IMR-90 (cell line): ENCODE measurements around the gene G6PC2. TPM values are rescaled to one million over a fixed set of nuclear protein-coding genes. Genes with fewer than 3 reads are reported as not detected.

Source experiments
- ATAC-seq: fragments of 200-7000 bp; cut with Tn5 transposase; 2 replicates; pipeline ENCODE4 v1.9.1; 2020; ENCODE audit warnings: low read depth, mild to moderate bottlenecking, moderate library complexity
- BruUV-seq: library from RNA; stranded (reverse); fragments of 400-500 nt; replicated peaks from 2 replicates; lab custom pipeline; 2021; lab: Mats Ljungman, UMichigan
- CTCF ChIA-PET: fragments of 300-600 bp; formaldehyde crosslinking; extraction: SDS; loops from one replicate; lab custom pipeline; 2021; ENCODE audit warnings: antibody characterized with exemption; lab: Yijun Ruan, JAX
- POLR2A ChIA-PET: fragments of 300-600 bp; sonication (Branson Sonifier 250); formaldehyde crosslinking; loops from one replicate; lab custom pipeline; 2022; ENCODE audit warnings: antibody characterized with exemption; ENCODE audit not compliant: unreplicated experiment; lab: Charles Lee
- DNase-seq: peaks from one replicate; pipeline ENCODE4 v3.0.0; 2013
- H2AFZ ChIP-seq: replicated peaks from 2 replicates; pipeline ENCODE3; 2013; ENCODE audit warnings: low read length, mild to moderate bottlenecking; ENCODE audit not compliant: poor library complexity
- H2AK5ac ChIP-seq: 2 replicates; pipeline ENCODE4 v1.6.1; 2013; ENCODE audit warnings: low read depth, low read length, inconsistent platforms
- H2AK9ac ChIP-seq: replicated peaks from 2 replicates; pipeline ENCODE3; 2013; ENCODE audit warnings: mild to moderate bottlenecking, low read depth, low read length, moderate library complexity; ENCODE audit not compliant: poor library complexity
- H2BK120ac ChIP-seq: 2 replicates; pipeline ENCODE4 v1.6.1; 2013; ENCODE audit warnings: low read depth, low read length, inconsistent platforms
- H2BK15ac ChIP-seq: 3 replicates; pipeline ENCODE4 v1.6.1; 2013; ENCODE audit warnings: low read depth, low read length, inconsistent platforms
- H2BK20ac ChIP-seq: 2 replicates; pipeline ENCODE4 v1.6.1; 2013; ENCODE audit warnings: low read depth, mild to moderate bottlenecking, inconsistent platforms, low read length, moderate library complexity
- H2BK5ac ChIP-seq: 2 replicates; pipeline ENCODE4 v1.6.1; 2013; ENCODE audit warnings: mild to moderate bottlenecking, low read depth, low read length, inconsistent platforms; ENCODE audit not compliant: poor library complexity, severe bottlenecking
- H3K14ac ChIP-seq: replicated peaks from 2 replicates; pipeline ENCODE4 v1.6.1; 2013; ENCODE audit warnings: low read depth, low read length, inconsistent platforms
- H3K18ac ChIP-seq: 2 replicates; pipeline ENCODE4 v1.6.1; 2013; ENCODE audit warnings: low read depth, low read length, control low read depth
- H3K23ac ChIP-seq: 2 replicates; pipeline ENCODE4 v1.6.1; 2013; ENCODE audit warnings: low read depth, low read length, inconsistent platforms
- H3K27ac ChIP-seq: 2 replicates; pipeline ENCODE4 v1.5.1; 2013; ENCODE audit warnings: mild to moderate bottlenecking, control low read depth, low read length; ENCODE audit not compliant: insufficient read depth
- H3K27me3 ChIP-seq: 2 replicates; pipeline ENCODE4 v1.6.1; 2013; ENCODE audit warnings: low read length; ENCODE audit not compliant: control insufficient read depth, insufficient read depth
- H3K36me3 ChIP-seq: 2 replicates; pipeline ENCODE4 v1.6.1; 2013; ENCODE audit warnings: low read length, mixed read lengths; ENCODE audit not compliant: control insufficient read depth, insufficient read depth
- H3K4ac ChIP-seq: 2 replicates; pipeline ENCODE4 v1.6.1; 2013; ENCODE audit warnings: low read depth, low read length, inconsistent platforms
- H3K4me1 ChIP-seq: 2 replicates; pipeline ENCODE4 v1.6.1; 2013; ENCODE audit warnings: low read length, mixed read lengths; ENCODE audit not compliant: control insufficient read depth, insufficient read depth
- H3K4me2 ChIP-seq: 2 replicates; pipeline ENCODE4 v1.6.1; 2013; ENCODE audit warnings: low read depth, mild to moderate bottlenecking, control low read depth, low read length, moderate library complexity
- H3K4me3 ChIP-seq: 2 replicates; pipeline ENCODE4 v1.5.1; 2013; ENCODE audit warnings: low read depth, mild to moderate bottlenecking, control low read depth, low read length, moderate library complexity; ENCODE audit not compliant: insufficient read depth
- H3K56ac ChIP-seq: 2 replicates; pipeline ENCODE4 v1.6.1; 2013; ENCODE audit warnings: low read length, inconsistent platforms; ENCODE audit not compliant: insufficient read depth; ENCODE audit errors: extremely low read depth
- H3K79me1 ChIP-seq, 2 experiments: 2 replicates each; pipeline ENCODE4 v1.6.1; 2013; ENCODE audit warnings: low read length in 2 of 2, inconsistent platforms in 1 of 2, low read depth in 1 of 2
- H3K9ac ChIP-seq: 2 replicates; pipeline ENCODE4 v1.6.1; 2013; ENCODE audit warnings: low read depth, low read length, control low read depth
- H3K9me1 ChIP-seq: 2 replicates; pipeline ENCODE4 v1.6.1; 2013; ENCODE audit warnings: low read length, inconsistent platforms; ENCODE audit not compliant: insufficient read depth
- H3K9me3 ChIP-seq: 2 replicates; pipeline ENCODE4 v1.6.1; 2013; ENCODE audit warnings: low read length; ENCODE audit not compliant: control insufficient read depth, insufficient read depth
- H4K20me1 ChIP-seq: 2 replicates; pipeline ENCODE4 v1.6.1; 2013; ENCODE audit warnings: low read length, inconsistent platforms; ENCODE audit not compliant: insufficient read depth
- H4K5ac ChIP-seq: 2 replicates; pipeline ENCODE4 v1.6.1; 2013; ENCODE audit warnings: mild to moderate bottlenecking, low read depth, low read length, control low read depth
- H4K8ac ChIP-seq, 2 experiments: 2 replicates each; pipeline ENCODE4 v1.6.1; 2013; ENCODE audit warnings: low read depth in 2 of 2, low read length in 2 of 2, control low read depth in 1 of 2, inconsistent platforms in 1 of 2
- H4K91ac ChIP-seq: 2 replicates; pipeline ENCODE4 v1.6.1; 2013; ENCODE audit warnings: low read depth, low read length, inconsistent platforms; ENCODE audit not compliant: insufficient read depth
- BHLHE40 ChIP-seq: fragments of 150-350 bp; IDR thresholded peaks from 2 replicates; pipeline ENCODE4 v1.6.1; 2016; ENCODE audit warnings: mild to moderate bottlenecking, low read depth, low read length
- CEBPB ChIP-seq: IDR thresholded peaks from 2 replicates; pipeline ENCODE4 v1.6.1; 2012; ENCODE audit warnings: low read depth, low read length, improper control_type of control experiment
- CHD1 ChIP-seq: IDR thresholded peaks from 2 replicates; pipeline ENCODE4 v1.6.1; 2012; ENCODE audit warnings: low read depth, low read length, improper control_type of control experiment
- ELK1 ChIP-seq: fragments of 150-350 bp; IDR thresholded peaks from 2 replicates; pipeline ENCODE4 v1.6.1; 2016; ENCODE audit warnings: low read depth, mild to moderate bottlenecking, low read length, moderate library complexity, borderline replicate concordance
- MAFK ChIP-seq: IDR thresholded peaks from 2 replicates; pipeline ENCODE4 v1.6.1; 2012; ENCODE audit warnings: low read depth, low read length, improper control_type of control experiment
- MAZ ChIP-seq: IDR thresholded peaks from 2 replicates; pipeline ENCODE4 v1.6.1; 2012; ENCODE audit warnings: low read depth, mild to moderate bottlenecking, low read length, improper control_type of control experiment, moderate library complexity, borderline replicate concordance
- MXI1 ChIP-seq: IDR thresholded peaks from 2 replicates; pipeline ENCODE4 v1.6.1; 2012; ENCODE audit warnings: low read depth, mild to moderate bottlenecking, low read length, moderate library complexity, borderline replicate concordance
- NFE2L2 ChIP-seq: fragments of 150-350 bp; IDR thresholded peaks from 2 replicates; pipeline ENCODE4 v1.6.1; 2016; ENCODE audit warnings: low read depth, mild to moderate bottlenecking, low read length
- POLR2A ChIP-seq: IDR thresholded peaks from 2 replicates; pipeline ENCODE4 v1.6.1; 2012; ENCODE audit warnings: mild to moderate bottlenecking, low read depth, low read length
- RAD21 ChIP-seq: IDR thresholded peaks from 2 replicates; pipeline ENCODE4 v1.6.1; 2012; ENCODE audit warnings: low read length, improper control_type of control experiment
- RCOR1 ChIP-seq: IDR thresholded peaks from 2 replicates; pipeline ENCODE4 v1.6.1; 2012; ENCODE audit warnings: mild to moderate bottlenecking, low read length, improper control_type of control experiment; ENCODE audit not compliant: insufficient replicate concordance
- RFX5 ChIP-seq: IDR thresholded peaks from 2 replicates; pipeline ENCODE4 v1.8.0; 2012; ENCODE audit warnings: low read depth, mild to moderate bottlenecking, low read length, moderate library complexity
- SMC3 ChIP-seq: fragments of 150-350 bp; IDR thresholded peaks from 2 replicates; pipeline ENCODE4 v1.6.1; 2016; ENCODE audit warnings: low read depth, mild to moderate bottlenecking, antibody characterized with exemption, low read length, moderate library complexity
- USF2 ChIP-seq: fragments of 150-350 bp; IDR thresholded peaks from 2 replicates; pipeline ENCODE4 v1.6.1; 2017; ENCODE audit warnings: mild to moderate bottlenecking, antibody characterized with exemption, low read length, low read depth
- WGBS, 2 experiments: methylation state at CpG; one replicate each; pipeline versions ENCODE4 v1.1.5 to v1.1.7; 2013; ENCODE audit warnings: missing lambda C conversion rate in 2 of 2; ENCODE audit not compliant: insufficient read length in 1 of 2; ENCODE audit errors: extremely low coverage in 2 of 2; 5-methylcytosine and 5-hydroxymethylcytosine counted together
- dilution Hi-C: fragments of 300-500 bp; cut with HindIII; formaldehyde crosslinking; loops from one replicate; pipeline ENCODE4 v1.14.3; 2018; ENCODE audit warnings: low sequenced_read_pairs; ENCODE audit not compliant: unreplicated experiment
- in situ Hi-C: fragments of 300-500 bp; cut with MboI; formaldehyde crosslinking; loops from 3 replicates; pipeline ENCODE4 v1.14.3; 2019; ENCODE audit warnings: low sequenced_read_pairs, inconsistent platforms, mixed read lengths
- intact Hi-C: fragments of 100-400 bp; cut with micrococcal nuclease; formaldehyde crosslinking; loops from 2 replicates; pipeline ENCODE4 v1.10.0; 2022
- polyA plus RNA-seq, 3 experiments: library from polyadenylated mRNA; depleted of rRNA; stranded (reverse); fragments of >200 nt; gene quantifications; 2 replicates each; pipeline ENCODE4 v1.2.3, GENCODE V29; 2012; ENCODE audit warnings: low replicate concordance in 1 of 3
- total RNA-seq: library from RNA; depleted of rRNA; stranded (reverse); fragments of >200 nt; gene quantifications from 2 replicates; pipeline ENCODE4 v1.2.3, GENCODE V29; 2012

G6PC2 gene
- total and polyA plus RNA-seq, 2 of the 4 experiments (the other 2 are of a cell fraction): not detected

GRCh38 chr2:168889635-168890005, 11.5 kb upstream of the G6PC2 start:
- H2BK120ac ChIP-seq: no peak overlapping the region
- H3K4me2 ChIP-seq: peak overlapping the region; percentile 78
- H3K14ac ChIP-seq: no peak overlapping the region
- ChIA-PET POLR2A (no interaction called here), CTCF (no interaction called here)
- peak overlapping the region; percentile 94 for H2AK9ac ChIP-seq
- peaks cover 3% of the 10 kb centered on the region; the same call in 1 of the 2 replicates for H3K27me3 ChIP-seq
- H3K4ac ChIP-seq: no peak overlapping the region; the same call in 1 of the 2 replicates
- no peaks in the 10 kb centered on the region for H4K20me1 ChIP-seq
- H3K4me3 ChIP-seq: peak overlapping the region; percentile 77
- no peak overlapping the region for H4K5ac ChIP-seq
- intact Hi-C loops (no loop called here), in situ Hi-C loops (loop anchor here (25.0 kb wide), 1 partner anchor 752 kb away; no protein-coding TSS in a partner anchor), dilution Hi-C loops (no loop called here)
- H4K8ac ChIP-seq: peak overlapping the region; percentile 10 to 37; a peak in 1 of 4 replicates
- ATAC-seq (no peak), DNase-seq (no peak)
- H3K79me1 ChIP-seq: peaks cover 10 to 11% of the 10 kb centered on the region in 2 experiments
- WGBS, 2 experiments: no CpG with 5 or more reads among the region's 3 CpGs
- BruUV-seq: no TSS peak
- H3K9me3 ChIP-seq: no peaks in the 10 kb centered on the region
- no peak overlapping the region; the same call in 1 of the 2 replicates for H4K91ac ChIP-seq
- H3K56ac ChIP-seq: no peak overlapping the region; the same call in 1 of the 2 replicates
- H3K18ac ChIP-seq: no peak overlapping the region
- no peaks in the 10 kb centered on the region for H3K36me3 ChIP-seq
- peak overlapping the region; percentile 40; the same call in 1 of the 2 replicates for H3K9ac ChIP-seq
- no peak overlapping the region for H3K27ac ChIP-seq
- H2AK5ac ChIP-seq: no peak overlapping the region
- H3K9me1 ChIP-seq: no peaks in the 10 kb centered on the region
- no peak overlapping the region for H2BK20ac ChIP-seq
- H2BK5ac ChIP-seq: no peak overlapping the region
- no peak overlapping the region for H2BK15ac ChIP-seq
- no peaks in the 10 kb centered on the region for H3K4me1 ChIP-seq
- no peak overlapping the region for H3K23ac ChIP-seq
- no peak for TF ChIP-seq MXI1
- no peak for TF ChIP-seq SMC3
- no peak for TF ChIP-seq RAD21
- TF ChIP-seq MAFK: no peak
- no peak for TF ChIP-seq RFX5
- no peak for TF ChIP-seq USF2
- TF ChIP-seq BHLHE40: no peak
- TF ChIP-seq NFE2L2: no peak
- no peak for TF ChIP-seq CEBPB
- TF ChIP-seq MAZ: no peak
- TF ChIP-seq POLR2A: no peak
- no peak for TF ChIP-seq ELK1
- TF ChIP-seq RCOR1: no peak
- no peak for TF ChIP-seq CHD1
- peak overlapping the region; percentile 97 for H2AFZ ChIP-seq
